ENCODE results near the gene MAGI2. TPM values are rescaled to one million over a fixed set of nuclear protein-coding genes. Genes with fewer than 3 reads are reported as not detected.

MAGI2 gene
- total RNA-seq, 2 experiments from 2014 or later: 0.14 to 0.19 TPM

- H3K4me3 Mint-ChIP-seq: no peak overlapping the region
- no peak overlapping the region for H3K27ac Mint-ChIP-seq
- H3K36me3 Mint-ChIP-seq: no peaks in the 10 kb centered on the region
- no peaks in the 10 kb centered on the region for H3K9me3 Mint-ChIP-seq
- DNase-seq: no peak
- no peaks in the 10 kb centered on the region for H3K27me3 Mint-ChIP-seq
- no peaks in the 10 kb centered on the region for H3K4me1 Mint-ChIP-seq
- POLR2A ChIA-PET: no interaction called here
- no peak for ATAC-seq (ENCODE audit: low read depth)
Measured at GRCh38 chr7:78463039-78463438, 990.4 kb downstream of the MAGI2 start.

- H3K9me3 Mint-ChIP-seq: no peaks in the 10 kb centered on the region
- H3K4me3 Mint-ChIP-seq: no peak overlapping the region
- H3K27me3 Mint-ChIP-seq: no peaks in the 10 kb centered on the region
- no peaks in the 10 kb centered on the region for H3K36me3 Mint-ChIP-seq
- ATAC-seq (ENCODE audit: low read depth) (no peak), DNase-seq (no peak)
- POLR2A ChIA-PET: no interaction called here
- no peak overlapping the region for H3K27ac Mint-ChIP-seq
- H3K4me1 Mint-ChIP-seq: no peaks in the 10 kb centered on the region
Measured at GRCh38 chr7:78450706-78451105, 1002.8 kb downstream of the MAGI2 start.

DNA sequence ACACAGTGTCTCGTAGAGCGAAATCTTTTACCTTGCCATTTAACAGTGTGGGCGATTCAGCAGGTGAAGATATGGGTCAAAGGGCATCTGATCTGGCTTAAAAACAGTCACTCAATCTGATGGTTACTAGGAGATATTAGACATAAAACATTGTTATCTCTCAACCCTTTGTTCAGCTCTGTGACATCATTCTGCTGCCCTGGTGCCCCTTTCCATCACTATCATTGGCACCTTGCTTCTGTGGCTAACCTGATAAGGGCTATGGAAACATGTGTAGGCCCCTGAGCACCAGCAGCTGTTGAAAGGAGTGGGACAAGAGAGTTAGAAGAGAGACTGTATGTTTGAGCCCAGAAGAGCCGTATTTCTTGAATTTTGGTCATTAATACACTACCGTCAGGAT lies 1004.6 kb downstream of the MAGI2 start:
- Mint-ChIP-seq H3K27ac (no peak overlapping the region), H3K36me3 (no peaks in the 10 kb centered on the region), H3K9me3 (no peaks in the 10 kb centered on the region), H3K4me1 (no peaks in the 10 kb centered on the region), H3K4me3 (no peak overlapping the region), H3K27me3 (no peaks in the 10 kb centered on the region)
- DNase-seq (no peak), ATAC-seq (ENCODE audit: low read depth) (no peak)
- POLR2A ChIA-PET: no interaction called here

GRCh38 chr7:78444267-78444666 lies 1009.2 kb downstream of the MAGI2 start:
- no peak overlapping the region for H3K4me3 Mint-ChIP-seq
- no peaks in the 10 kb centered on the region for H3K9me3 Mint-ChIP-seq
- H3K27me3 Mint-ChIP-seq: no peaks in the 10 kb centered on the region
- DNase-seq: no peak
- no peak for ATAC-seq (ENCODE audit: low read depth)
- no peak overlapping the region for H3K27ac Mint-ChIP-seq
- POLR2A ChIA-PET: no interaction called here
- H3K4me1 Mint-ChIP-seq: no peaks in the 10 kb centered on the region
- no peaks in the 10 kb centered on the region for H3K36me3 Mint-ChIP-seq

GRCh38 chr7:78443811-78444210 lies 1009.7 kb downstream of the MAGI2 start:
- no peaks in the 10 kb centered on the region for H3K4me1 Mint-ChIP-seq
- no peaks in the 10 kb centered on the region for H3K9me3 Mint-ChIP-seq
- POLR2A ChIA-PET: no interaction called here
- ATAC-seq (ENCODE audit: low read depth): no peak
- no peaks in the 10 kb centered on the region for H3K36me3 Mint-ChIP-seq
- DNase-seq: no peak
- no peak overlapping the region for H3K27ac Mint-ChIP-seq
- no peaks in the 10 kb centered on the region for H3K27me3 Mint-ChIP-seq
- H3K4me3 Mint-ChIP-seq: no peak overlapping the region

DNA sequence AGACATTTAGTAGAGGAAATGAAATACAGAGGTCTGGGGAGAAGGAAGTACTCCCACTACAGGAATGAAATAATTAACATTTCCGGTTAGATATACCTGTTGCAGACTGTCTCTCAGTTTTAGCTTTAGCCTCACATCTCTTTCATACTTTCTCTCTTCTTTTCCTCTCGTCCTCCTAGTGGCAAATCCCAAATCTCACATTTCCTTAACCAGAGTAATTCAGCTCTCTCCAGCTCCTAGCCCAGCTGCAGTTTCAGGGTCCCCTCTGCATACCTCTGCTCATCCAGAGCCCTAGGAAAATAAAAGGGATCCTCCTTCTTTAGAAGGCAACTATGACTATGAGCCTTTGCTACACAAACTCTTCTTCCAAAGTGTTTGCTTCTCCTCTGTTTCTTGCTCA lies 1011.7 kb downstream of the MAGI2 start:
- no peaks in the 10 kb centered on the region for H3K36me3 Mint-ChIP-seq
- no peaks in the 10 kb centered on the region for H3K9me3 Mint-ChIP-seq
- ATAC-seq (ENCODE audit: low read depth): no peak
- no peak overlapping the region for H3K4me3 Mint-ChIP-seq
- H3K27ac Mint-ChIP-seq: no peak overlapping the region
- H3K4me1 Mint-ChIP-seq: no peaks in the 10 kb centered on the region
- no peak for DNase-seq
- H3K27me3 Mint-ChIP-seq: no peaks in the 10 kb centered on the region
- POLR2A ChIA-PET: no interaction called here

DNA sequence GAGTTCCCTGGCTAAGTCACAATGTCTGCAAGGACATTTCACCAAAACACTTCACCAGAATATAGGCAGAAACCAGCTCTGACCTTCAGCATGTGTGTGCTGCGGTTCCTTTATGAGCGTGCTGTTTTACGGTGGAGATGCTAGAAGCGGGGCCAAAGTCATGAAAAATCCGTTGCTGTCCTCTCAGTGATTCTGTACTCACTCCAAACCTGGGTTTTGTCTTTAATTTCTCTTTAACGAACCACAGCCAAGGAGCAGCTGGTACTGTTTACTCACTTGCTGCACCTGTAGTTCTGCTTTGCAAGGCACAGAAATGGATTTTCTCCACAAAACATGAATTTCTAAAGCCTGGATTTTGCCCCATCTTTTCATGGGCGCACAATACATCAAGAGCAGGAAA lies 1015.0 kb downstream of the MAGI2 start:
- DNase-seq: no peak
- no peak for ATAC-seq (ENCODE audit: low read depth)
- Mint-ChIP-seq H3K4me1 (no peaks in the 10 kb centered on the region), H3K27ac (no peak overlapping the region), H3K27me3 (no peaks in the 10 kb centered on the region), H3K4me3 (no peak overlapping the region), H3K9me3 (no peaks in the 10 kb centered on the region), H3K36me3 (no peaks in the 10 kb centered on the region)
- POLR2A ChIA-PET: no interaction called here

GRCh38 chr7:78437118-78437517 lies 1016.3 kb downstream of the MAGI2 start:
- Mint-ChIP-seq H3K9me3 (no peaks in the 10 kb centered on the region), H3K36me3 (no peaks in the 10 kb centered on the region), H3K27ac (no peak overlapping the region), H3K4me3 (no peak overlapping the region), H3K27me3 (no peaks in the 10 kb centered on the region), H3K4me1 (no peaks in the 10 kb centered on the region)
- POLR2A ChIA-PET: no interaction called here
- ATAC-seq (ENCODE audit: low read depth): no peak
- no peak for DNase-seq

GRCh38 chr7:78435355-78435754 lies 1018.1 kb downstream of the MAGI2 start:
- H3K27me3 Mint-ChIP-seq: no peaks in the 10 kb centered on the region
- H3K9me3 Mint-ChIP-seq: no peaks in the 10 kb centered on the region
- H3K36me3 Mint-ChIP-seq: no peaks in the 10 kb centered on the region
- no peaks in the 10 kb centered on the region for H3K4me1 Mint-ChIP-seq
- ATAC-seq (ENCODE audit: low read depth) (no peak), DNase-seq (no peak)
- H3K4me3 Mint-ChIP-seq: no peak overlapping the region
- POLR2A ChIA-PET: no interaction called here
- no peak overlapping the region for H3K27ac Mint-ChIP-seq

DNA sequence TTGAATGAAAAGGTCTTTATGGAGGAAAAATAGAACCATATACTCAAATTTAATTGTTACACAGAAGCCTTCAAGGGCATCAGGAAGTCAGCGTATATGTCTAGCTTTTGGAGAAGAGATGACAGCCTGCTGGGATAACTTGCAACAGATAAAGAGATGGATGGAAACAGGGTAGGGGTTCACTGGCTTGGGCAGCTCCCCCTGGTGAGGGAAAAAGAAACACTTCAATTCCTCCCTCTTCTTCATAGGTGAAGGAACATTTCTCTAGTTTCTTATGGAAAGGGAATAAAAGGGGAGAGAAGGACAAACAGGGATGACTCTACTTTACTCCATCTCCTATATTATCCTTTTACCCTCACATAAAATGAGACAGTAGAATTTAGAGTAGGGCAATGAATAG lies 1019.2 kb downstream of the MAGI2 start:
- Mint-ChIP-seq H3K27me3 (no peaks in the 10 kb centered on the region), H3K4me3 (no peak overlapping the region), H3K36me3 (no peaks in the 10 kb centered on the region), H3K27ac (no peak overlapping the region), H3K9me3 (no peaks in the 10 kb centered on the region), H3K4me1 (no peaks in the 10 kb centered on the region)
- ATAC-seq (ENCODE audit: low read depth): no peak
- POLR2A ChIA-PET: no interaction called here
- no peak for DNase-seq

DNA sequence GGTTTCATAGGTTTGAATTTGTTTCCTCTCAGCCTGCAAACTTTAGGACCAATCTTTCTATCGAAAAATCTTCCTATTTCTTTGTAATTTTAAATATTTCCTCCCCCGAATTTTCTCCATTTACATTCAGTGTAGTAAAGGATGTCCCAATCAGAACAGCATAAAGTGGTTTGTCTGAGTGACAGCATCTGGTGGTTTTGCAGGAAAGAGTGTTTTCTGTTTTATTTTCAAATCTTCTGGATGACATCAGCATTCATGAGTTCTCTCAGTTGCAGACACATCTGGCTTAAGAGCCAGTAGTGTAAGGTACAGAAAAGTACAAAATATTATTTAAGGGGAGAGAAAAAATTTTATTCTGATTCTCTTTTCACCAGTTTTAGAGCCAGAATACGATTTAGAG lies 1020.0 kb downstream of the MAGI2 start:
- H3K36me3 Mint-ChIP-seq: no peaks in the 10 kb centered on the region
- POLR2A ChIA-PET: no interaction called here
- no peaks in the 10 kb centered on the region for H3K9me3 Mint-ChIP-seq
- no peak overlapping the region for H3K4me3 Mint-ChIP-seq
- DNase-seq (no peak), ATAC-seq (ENCODE audit: low read depth) (no peak)
- H3K4me1 Mint-ChIP-seq: no peaks in the 10 kb centered on the region
- no peaks in the 10 kb centered on the region for H3K27me3 Mint-ChIP-seq
- no peak overlapping the region for H3K27ac Mint-ChIP-seq

- H3K27me3 Mint-ChIP-seq: no peaks in the 10 kb centered on the region
- no peaks in the 10 kb centered on the region for H3K9me3 Mint-ChIP-seq
- ATAC-seq (ENCODE audit: low read depth) (no peak), DNase-seq (no peak)
- POLR2A ChIA-PET: no interaction called here
- H3K4me3 Mint-ChIP-seq: no peak overlapping the region
- H3K4me1 Mint-ChIP-seq: no peaks in the 10 kb centered on the region
- H3K27ac Mint-ChIP-seq: no peak overlapping the region
- H3K36me3 Mint-ChIP-seq: no peaks in the 10 kb centered on the region
Measured at GRCh38 chr7:78429878-78430277, 1023.6 kb downstream of the MAGI2 start.

GRCh38 chr7:78427209-78427608 lies 1026.3 kb downstream of the MAGI2 start:
- ATAC-seq (ENCODE audit: low read depth): no peak
- no peak for DNase-seq

GRCh38 chr7:78420001-78420400 lies 1033.5 kb downstream of the MAGI2 start:
- H3K4me3 Mint-ChIP-seq: no peak overlapping the region
- H3K27me3 Mint-ChIP-seq: no peaks in the 10 kb centered on the region
- H3K36me3 Mint-ChIP-seq: no peaks in the 10 kb centered on the region
- peaks cover 7% of the 10 kb centered on the region for H3K9me3 Mint-ChIP-seq
- H3K27ac Mint-ChIP-seq: no peak overlapping the region
- POLR2A ChIA-PET: no interaction called here
- no peaks in the 10 kb centered on the region for H3K4me1 Mint-ChIP-seq
- no peak for ATAC-seq (ENCODE audit: low read depth)
- DNase-seq: no peak

More at GRCh38 chr7:78427209-78427608, 1026.3 kb downstream of the MAGI2 start:
- Mint-ChIP-seq H3K4me1 (no peaks in the 10 kb centered on the region), H3K36me3 (no peaks in the 10 kb centered on the region), H3K27me3 (no peaks in the 10 kb centered on the region), H3K4me3 (no peak overlapping the region), H3K9me3 (peaks cover 7% of the 10 kb centered on the region), H3K27ac (no peak overlapping the region)
- POLR2A ChIA-PET: no interaction called here

DNA sequence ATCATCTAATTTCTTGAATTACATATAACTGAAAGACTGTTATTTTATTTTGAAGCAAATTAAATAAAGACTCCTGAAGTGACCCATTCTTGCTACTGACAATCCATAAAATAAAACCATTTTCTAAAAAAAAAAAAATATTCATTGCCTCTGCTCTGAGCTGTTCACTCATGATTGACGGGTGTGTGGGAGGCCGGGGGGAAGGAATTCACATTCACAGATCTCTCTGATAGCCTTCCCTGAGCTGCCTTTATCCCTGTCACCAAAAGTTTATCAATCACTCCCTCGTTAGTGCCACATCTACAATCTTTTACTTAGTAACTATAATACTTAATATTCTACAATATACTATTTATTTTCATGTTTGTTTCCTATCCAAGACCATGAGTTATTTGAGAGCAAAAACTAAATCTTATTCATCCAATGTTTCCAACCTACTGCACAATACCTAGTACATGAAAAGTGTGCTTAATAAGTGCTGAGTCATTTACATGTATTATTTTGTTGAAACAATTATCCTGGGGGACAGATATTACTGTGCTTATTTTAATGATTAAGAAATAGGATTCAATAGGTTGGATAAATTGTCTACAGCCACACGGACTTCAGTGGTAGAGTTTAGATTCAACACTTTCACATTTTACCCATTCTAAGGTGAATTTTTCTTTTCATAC lies 1036.2 kb downstream of the MAGI2 start:
- no peak overlapping the region for H3K4me3 Mint-ChIP-seq
- no peaks in the 10 kb centered on the region for H3K27me3 Mint-ChIP-seq
- H3K36me3 Mint-ChIP-seq: no peaks in the 10 kb centered on the region
- POLR2A ChIA-PET: no interaction called here
- no peak for ATAC-seq (ENCODE audit: low read depth)
- H3K4me1 Mint-ChIP-seq: no peaks in the 10 kb centered on the region
- DNase-seq: no peak
- H3K9me3 Mint-ChIP-seq: no peaks in the 10 kb centered on the region
- H3K27ac Mint-ChIP-seq: no peak overlapping the region

All from activated naive CD8-positive, alpha-beta T cell treated with anti-CD3 and anti-CD28 coated beads, Interleukin-2, amount 10 ng/mL, durations not matched to agents 7 days and 5 days (primary cell).